Left renal pelvis (tissue), 4 donors: Measurements from ENCODE around the gene NOS1AP. TPM values are rescaled to one million over a fixed set of nuclear protein-coding genes. Genes with fewer than 3 reads are reported as not detected.

ENCODE experiments used
- polyA plus RNA-seq, 4 donors: library from polyadenylated mRNA; unstranded; fragments of 120-200 nt; gene quantifications; one replicate each; pipeline ENCODE4 v1.2.1, GENCODE V29; 2013; ENCODE audit not compliant: insufficient read length in 4 of 4

NOS1AP gene
- polyA plus RNA-seq, 4 donors = 2.7 to 13.0 (median 9.2) TPM

Other genes starting within 250 kb of the NOS1AP start
- 10 to 100 TPM; 11.8 to 57.8 (median 13.7) TPM for gene OLFML2B, start 45.8 kb upstream of the NOS1AP start, polyA plus RNA-seq